SH-SY5Y (cell line): ENCODE results near the gene CTNNBIP1.

ENCODE experiments used
- GATA2 ChIP-seq: IDR thresholded peaks from 2 replicates; pipeline ENCODE4 v1.6.1; 2011; ENCODE audit warnings: mild to moderate bottlenecking, low read depth, low read length
- GATA3 ChIP-seq: IDR thresholded peaks from 2 replicates; pipeline ENCODE4 v1.6.1; 2011; ENCODE audit warnings: low read depth, mild to moderate bottlenecking, low read length, moderate library complexity

DNA sequence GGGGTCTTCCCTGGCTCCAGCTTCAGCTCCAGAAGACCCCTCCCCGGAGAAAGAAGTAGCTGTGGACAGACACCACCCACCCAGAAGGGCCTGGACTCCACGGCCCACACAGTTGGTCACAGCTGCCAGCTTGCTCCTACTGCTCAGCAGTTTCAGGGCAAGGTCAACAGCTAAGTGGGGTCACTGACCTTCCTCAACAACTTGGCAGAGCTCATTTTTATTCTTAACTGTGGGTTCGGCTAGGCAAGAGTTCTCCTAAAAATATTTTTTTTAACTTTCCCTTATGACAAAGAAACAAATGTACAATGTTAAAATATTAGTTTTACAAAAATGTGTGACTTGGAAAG is 41.9 kb downstream of the CTNNBIP1 start:
- no peak for TF ChIP-seq GATA2
- TF ChIP-seq GATA3 = no peak
